ENCODE results near the gene SFTPA1.
"Not testable (repeated sequence)": the region's sequence is repeated elsewhere in the genome, so short reads cannot be mapped to it uniquely, and the experiment has no call there.

Gene SFTPA1

DNA sequence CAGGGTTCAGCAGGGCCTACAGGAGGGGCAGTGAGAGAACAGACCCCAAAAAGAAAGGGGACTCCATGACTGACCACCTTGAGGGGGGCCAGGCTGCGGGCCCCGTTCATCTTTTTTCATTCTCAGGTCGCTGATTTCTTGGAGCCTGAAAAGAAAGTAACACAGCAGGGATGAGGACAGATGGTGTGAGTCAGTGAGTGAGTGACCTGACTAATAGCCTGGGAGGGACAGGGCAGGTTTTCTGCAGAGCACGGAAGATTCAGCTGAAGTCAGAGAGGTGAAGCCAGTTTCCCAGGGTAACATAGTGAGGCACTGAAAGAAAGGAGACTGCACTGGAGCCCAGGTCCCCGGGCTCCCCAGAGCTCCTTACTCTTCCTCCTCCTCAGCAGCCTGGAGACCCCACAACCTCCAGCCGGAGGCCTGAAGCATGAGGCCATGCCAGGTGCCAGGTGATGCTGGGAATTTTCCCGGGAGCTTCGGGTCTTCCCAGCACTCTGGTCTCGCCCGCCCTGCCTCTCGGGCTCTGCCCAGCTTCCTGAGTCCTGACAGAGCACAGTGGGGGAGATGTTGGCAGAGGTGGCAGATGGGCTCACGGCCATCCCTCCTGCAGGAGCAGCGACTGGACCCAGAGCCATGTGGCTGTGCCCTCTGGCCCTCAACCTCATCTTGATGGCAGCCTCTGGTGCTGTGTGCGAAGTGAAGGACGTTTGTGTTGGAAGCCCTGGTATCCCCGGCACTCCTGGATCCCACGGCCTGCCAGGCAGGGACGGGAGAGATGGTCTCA lies 646 bp downstream of the SFTPA1 start:
- not testable (repeated sequence) for DNase-seq

DNA sequence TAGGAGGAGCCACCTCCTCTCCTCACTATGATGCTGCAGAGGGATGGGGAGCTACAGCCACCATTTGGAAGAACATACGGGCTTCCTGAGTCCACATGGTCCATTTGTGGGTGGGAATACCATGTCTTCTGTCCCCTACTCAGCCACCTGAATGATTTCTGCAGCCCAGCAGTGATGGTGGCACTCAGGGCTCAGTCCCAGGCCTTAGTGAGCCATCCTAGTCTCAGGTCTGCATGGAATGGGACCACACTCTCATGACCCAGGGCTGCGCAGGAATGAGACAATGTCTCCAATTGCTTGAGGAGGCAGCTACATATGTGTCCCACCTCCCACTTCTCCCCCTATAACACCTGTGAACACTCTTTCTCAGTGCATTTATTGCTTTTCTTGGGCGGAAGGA lies 4.8 kb downstream of the SFTPA1 start:
- no peak for DNase-seq

DNA sequence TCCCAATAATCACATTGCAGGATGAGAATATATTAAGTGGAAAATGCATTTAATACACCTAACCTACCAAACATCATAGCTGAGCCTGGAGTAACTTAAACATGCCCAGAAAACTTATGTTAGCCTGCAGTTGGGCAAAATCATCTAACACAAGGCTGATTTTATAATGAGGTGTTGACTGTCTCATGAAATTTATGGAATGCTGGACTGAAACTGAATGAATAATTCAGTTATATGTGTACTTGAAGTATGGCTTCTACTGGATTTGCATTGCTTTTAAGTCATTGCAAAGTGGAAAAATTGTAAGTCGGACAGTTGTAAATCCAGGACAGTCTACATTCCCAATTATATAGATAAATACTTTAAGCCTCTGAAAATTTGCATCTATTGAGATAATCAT lies 5.4 kb downstream of the SFTPA1 start:
- no peak for DNase-seq

DNA sequence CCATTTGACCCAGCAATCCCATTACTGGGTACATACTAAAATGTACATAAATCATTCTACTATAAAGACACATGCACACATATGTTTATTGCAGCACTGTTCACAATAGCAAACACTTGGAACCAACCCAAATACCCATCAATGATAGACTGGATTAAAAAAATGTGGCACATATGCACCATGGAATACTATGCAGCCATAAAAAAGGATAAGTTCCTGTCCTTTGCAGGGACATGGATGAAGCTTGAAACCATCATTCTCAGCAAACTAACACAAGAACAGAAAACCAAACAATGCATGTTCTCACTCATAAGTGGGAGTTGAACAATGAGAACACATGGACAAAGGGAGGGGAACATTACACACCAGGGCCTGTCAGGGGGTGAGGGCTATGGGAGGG lies 12.9 kb downstream of the SFTPA1 start:
- DNase-seq: not testable (repeated sequence)

GRCh38 chr10:79627075-79627474 lies 16.3 kb downstream of the SFTPA1 start:
- no peak for DNase-seq

GRCh38 chr10:79628083-79628482 lies 17.3 kb downstream of the SFTPA1 start:
- no peak for DNase-seq

DNA sequence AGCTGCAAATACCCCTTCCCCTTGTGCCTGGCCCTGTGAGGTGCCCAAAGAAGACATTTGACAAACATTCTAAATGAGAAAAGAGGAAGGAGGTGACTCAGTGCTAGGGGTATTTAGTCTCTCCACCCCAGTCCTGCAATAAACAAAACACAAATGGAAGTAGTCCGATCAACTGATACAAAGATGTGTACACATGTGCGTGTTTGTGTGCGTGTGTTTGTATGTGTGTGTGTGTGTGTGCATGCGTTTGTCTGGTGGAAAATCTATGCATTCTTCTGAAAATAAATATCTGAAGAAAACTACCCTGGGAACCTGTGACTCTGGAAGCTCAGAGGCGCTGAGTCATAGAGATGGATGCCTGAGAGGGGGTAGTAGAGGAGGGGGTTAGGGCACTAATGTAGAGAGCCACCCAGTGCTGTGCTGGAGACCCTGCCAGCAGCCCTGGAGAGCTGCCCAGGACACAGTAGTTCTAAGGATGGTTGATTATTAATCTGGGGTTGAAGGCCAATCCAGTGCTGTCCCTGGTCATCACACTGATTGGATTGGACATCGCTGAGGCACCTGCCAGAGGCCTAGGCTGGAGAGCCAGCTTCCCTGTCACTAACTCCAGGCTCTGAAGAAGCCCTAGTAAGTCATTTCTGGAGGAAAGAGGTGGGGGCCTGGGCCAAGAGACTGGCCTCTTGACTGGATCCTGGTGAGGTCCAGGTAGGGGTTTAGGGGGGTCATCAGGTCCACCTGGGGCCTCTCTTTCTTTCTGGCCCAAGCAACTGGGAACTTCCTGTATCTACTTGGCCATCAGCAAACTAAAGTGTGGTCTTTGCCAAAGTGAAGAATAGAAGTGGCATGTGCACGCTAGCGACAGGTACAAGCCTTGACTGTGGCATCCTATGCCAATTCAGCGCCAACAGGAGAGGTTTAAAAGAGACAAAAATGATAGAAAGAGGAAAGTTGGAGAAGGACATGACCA lies 18.5 kb downstream of the SFTPA1 start:
- DNase-seq: no peak

GRCh38 chr10:79629955-79630327 lies 19.2 kb downstream of the SFTPA1 start:
- no peak for DNase-seq

- not testable (repeated sequence) for DNase-seq
Observed at GRCh38 chr10:79636654-79637199, 26.0 kb downstream of the SFTPA1 start.

DNA sequence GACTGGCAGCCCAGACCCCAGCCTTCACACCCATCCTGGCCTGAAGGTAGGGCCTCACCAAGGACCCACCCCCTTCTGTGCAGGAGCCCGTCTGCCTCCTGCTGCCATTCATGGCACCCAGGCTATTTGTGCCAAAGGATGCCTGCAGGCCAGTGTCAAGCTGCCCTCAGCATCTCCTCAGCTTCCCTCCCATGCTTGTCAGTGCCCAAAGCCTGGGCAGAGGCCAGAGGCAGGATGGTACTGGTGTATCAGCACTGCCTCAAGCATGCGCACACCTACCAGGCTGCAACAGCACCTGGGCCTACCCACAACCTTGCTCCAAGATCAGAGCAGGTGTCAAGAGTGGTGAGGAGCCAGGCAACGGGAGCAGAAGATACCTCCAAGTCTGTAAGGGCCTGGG lies 27.6 kb downstream of the SFTPA1 start:
- DNase-seq: no peak

DNA sequence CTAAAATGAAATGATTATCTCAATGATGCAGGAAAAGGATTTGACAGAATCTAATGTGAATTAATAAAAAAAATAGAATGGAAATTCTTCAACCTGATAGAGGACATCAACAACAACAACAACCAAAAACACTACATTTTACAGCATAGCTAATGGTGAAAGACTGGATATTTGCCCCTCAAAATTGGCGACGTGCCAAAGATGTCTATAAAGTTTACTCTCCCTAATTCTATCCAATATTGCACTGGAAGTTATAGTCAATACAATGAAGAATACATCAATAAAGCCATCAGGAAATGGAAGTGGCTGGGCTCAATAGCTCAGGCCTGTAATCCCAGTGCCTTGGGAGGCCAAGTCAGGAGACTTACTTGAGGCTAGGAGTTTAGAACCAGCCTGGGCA lies 42.0 kb downstream of the SFTPA1 start:
- DNase-seq: not testable (repeated sequence)

GRCh38 chr10:79663287-79663686 lies 52.5 kb downstream of the SFTPA1 start:
- not testable (repeated sequence) for DNase-seq

DNA sequence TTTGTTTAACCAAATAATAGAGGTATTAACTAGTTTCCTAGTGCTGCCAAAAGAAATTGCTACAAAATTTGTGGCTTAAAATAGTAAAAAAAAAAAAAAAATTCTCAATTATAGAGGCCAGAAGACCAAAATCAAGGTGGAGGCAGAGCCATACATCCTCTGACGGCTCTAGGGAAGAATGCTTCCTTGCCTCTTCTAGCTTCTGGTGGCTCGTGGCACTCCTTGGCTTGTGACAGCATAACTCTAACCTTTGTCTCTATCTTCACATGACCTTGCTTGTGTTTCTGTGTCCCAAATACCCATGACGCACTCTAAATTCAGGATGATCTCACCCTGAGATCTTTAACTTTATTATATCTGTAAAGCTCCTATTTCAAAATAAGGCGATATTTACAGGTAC lies 53.9 kb downstream of the SFTPA1 start:
- DNase-seq: not testable (repeated sequence)
